Ammon's horn (tissue), 1 donor: Measurements from ENCODE around the gene NOL9.
"Not testable (repeated sequence)": the region's sequence is repeated elsewhere in the genome, so short reads cannot be mapped to it uniquely, and the experiment has no call there.

Source experiments
- DNase-seq: peaks from one replicate; pipeline ENCODE4 v3.0.0-alpha.2; 2016; ENCODE audit warnings: low spot score

The NOL9 gene

DNA sequence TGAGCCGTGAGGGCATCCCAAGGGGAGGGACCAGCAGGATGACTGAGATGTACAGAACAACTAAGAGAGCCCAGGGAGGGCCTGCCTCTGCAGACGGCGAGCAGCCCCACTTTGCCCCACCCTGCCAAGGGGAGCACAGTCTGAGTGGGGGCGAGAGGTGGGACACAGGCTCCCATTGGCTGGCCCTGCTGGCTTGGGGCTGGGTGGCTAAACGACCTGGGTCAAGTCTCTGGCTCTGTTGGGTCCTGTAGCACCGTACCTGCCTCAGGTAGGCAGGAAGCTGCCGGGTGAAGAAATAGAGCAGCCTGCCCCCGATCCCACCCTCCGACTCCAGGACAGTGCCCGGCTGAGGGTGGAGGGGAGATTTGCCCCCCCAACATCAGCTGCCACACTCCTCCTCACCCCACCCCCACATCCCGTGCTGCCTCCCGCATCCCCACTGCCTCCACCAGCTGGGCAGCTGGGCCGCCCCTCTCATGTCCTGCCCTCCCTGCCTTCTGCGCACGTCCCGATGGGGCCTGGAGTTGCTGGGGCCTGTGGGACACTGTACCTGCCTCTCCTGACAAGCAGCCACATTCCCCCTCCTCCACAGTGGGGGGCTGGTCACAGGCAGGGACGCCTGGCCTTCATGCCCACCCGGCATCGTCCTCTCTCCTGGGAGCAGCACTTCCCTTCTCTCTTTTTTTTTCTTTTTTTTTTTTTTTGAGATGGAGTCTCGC is 50.3 kb downstream of the NOL9 start:
- no peak for DNase-seq

DNA sequence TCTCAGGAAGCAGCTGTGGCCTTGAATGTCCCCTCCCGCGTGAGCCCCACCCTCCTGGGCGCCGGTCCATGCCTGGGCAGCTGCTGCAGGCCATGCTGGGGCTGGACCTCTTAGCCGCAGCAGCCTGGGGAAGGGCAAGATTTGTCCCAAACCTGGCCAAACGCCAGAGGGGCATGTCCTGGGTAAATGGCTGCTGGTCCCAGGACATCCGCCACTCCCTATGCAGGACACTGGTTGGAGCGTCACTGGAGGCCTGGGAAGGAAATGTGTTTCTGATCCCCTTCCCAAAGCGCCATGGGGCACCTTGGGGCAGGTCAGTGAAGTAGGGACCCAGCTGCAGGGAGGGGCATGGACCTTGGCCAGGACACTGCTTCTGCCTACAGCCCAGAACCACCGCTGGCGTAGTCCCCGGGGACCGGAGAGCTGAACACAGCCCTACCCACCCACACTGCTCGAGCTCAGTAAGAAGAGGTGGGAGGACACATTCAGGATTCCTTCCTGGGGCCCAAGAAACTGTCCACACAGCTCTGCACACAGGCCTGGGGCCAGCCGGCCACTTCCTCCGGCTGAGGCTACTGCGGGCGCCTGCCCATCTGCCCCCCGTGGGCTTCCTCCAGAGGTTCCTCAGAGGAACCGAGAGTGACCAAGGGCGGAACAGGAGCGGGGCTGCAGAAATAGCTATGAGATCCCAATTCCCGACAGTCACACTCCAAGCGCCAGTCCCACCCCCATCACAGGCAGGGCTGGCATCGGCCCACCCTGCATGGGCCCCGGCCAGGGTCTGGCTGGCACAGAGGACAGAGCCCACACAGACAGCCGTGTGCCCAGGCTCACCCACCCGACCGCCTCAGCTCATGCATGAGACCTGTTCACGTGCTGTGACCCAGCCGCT is 52.1 kb downstream of the NOL9 start:
- peak; percentile 64 for DNase-seq

- no peak for DNase-seq
Observed at GRCh38 chr1:6501279-6501813, 53.0 kb downstream of the NOL9 start.

DNA sequence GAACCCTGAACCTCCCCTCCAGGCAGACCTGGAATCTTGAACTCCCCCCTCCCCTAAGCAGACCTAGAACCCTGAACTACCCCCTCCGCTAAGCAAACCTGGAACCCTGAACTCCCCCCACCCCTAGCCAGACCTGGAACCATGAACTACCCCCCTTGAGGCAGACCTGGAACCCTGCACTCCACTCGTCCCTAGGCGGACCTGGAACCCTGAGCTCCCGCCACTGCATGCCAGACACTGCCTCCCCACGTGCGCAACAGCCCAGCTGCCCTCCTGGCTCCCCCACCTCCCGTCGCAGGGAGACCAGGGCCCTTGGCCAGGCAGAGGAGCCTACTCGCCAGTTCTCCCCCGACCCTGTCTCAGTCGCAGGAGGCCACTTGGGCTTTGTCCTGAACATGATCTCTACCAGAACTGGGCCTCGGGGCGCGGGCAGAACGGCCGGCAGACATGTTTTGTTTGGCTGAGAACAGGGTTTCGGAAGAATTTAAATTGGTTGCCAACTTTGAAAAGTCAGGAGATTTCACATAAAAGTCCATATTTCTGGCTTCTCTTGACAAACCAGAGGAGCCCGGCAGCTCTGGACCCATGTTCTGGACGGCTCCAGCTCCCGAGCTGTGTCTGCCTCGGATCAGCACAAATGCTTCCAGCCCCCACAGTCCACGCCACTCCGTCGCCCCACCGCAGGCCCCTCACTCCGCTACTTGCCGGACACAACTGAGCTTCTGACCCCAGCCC is 53.6 kb downstream of the NOL9 start:
- DNase-seq, result no peak

- no peak for DNase-seq
Observed at GRCh38 chr1:6499296-6499695, 55.0 kb downstream of the NOL9 start.

DNA sequence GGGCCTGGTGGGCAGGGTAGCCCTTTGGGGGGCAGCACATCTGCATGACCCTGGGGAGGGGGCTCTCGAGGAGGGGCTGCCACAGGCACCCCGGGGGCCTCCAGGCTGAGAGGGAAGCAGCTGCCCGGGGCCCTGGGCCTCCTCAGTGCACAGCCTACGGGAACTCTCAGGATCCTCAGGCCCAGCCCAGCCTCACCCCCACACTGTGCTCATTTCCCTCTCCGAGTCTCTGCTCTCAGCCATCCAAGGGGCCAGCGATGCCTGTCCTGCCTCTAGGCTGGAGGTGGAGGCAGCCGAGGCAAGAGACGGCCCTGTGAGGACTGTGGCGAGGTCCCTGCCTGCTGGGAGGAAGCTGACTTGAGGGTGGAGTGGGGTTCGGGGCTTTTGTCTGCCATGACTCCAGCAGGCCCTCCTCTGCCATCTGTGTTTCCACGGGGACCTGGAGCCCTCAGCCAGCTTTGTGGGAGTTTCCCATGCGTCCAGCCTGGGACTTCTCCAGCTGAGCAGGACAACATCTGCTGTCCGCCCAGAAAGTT is 55.7 kb downstream of the NOL9 start:
- no peak for DNase-seq

GRCh38 chr1:6497867-6498575 is 56.3 kb downstream of the NOL9 start:
- no peak for DNase-seq

DNA sequence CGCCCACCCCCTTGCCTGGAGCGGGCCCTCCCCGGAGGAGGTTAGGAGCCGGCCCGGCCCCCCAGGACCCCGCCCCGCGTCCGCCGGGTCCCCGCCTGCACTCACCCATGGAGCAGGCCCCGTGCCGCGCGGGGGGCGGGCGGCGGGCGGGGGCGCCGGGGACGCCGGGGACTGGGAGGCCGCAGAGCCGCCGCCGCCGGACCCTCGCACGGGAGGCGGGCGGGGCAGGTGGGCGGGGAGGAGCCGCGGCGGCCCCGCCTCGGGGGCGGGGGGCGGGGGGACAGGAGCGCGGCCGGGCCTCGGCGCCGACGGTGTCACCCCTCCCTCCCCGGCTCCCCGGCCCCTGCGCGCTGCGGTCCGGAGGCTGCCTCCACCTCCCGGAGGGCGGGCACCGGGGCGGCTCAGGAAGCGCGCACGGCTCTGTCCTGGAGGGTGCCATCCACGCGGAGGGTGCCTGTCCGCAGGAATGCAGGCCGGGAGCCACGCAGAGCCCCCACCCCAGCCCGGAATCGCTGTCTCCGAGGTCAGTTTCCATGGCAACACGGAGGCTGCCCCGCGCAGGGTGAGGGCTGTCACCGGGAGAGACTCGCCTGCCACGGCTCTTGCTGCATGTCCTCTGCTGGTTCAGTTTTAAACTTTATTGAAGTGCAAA is 57.0 kb downstream of the NOL9 start:
- DNase-seq, result peak; percentile 45

DNA sequence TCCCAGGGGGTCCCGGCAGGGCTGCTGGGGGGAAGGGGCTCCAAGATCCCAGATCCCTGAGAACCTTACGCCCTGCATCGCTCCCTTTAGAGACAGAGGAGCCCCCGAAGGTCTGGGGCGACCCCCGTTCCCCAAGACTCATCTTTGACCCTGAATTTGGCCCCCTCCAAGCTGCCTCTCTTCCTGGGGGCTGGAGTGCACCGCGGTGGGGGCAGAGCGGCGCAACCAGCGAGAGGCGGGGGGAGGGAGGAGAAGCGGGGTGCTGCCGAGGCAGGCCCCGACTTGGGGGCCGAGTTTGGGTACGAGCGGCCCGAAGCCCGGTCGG is 57.5 kb downstream of the NOL9 start:
- no peak for DNase-seq

DNA sequence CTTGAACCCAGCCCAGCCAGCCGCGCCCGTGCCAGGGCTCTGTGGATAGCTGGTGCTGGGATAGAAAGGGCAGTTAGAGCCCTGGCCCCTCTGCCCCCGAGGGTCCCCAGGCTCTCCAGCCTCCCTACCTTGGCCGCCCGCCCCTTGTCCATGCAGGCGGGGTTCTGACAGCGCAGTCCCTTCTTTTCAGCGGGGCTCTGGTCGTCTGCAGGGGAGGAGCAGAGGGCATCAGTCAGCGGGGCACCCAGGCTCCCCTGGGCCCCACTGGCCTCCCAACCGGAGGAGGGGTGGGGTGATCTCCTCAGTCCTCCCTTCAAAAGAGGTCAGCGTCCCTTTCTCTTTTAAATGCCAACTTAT is 58.0 kb downstream of the NOL9 start:
- no peak for DNase-seq

DNA sequence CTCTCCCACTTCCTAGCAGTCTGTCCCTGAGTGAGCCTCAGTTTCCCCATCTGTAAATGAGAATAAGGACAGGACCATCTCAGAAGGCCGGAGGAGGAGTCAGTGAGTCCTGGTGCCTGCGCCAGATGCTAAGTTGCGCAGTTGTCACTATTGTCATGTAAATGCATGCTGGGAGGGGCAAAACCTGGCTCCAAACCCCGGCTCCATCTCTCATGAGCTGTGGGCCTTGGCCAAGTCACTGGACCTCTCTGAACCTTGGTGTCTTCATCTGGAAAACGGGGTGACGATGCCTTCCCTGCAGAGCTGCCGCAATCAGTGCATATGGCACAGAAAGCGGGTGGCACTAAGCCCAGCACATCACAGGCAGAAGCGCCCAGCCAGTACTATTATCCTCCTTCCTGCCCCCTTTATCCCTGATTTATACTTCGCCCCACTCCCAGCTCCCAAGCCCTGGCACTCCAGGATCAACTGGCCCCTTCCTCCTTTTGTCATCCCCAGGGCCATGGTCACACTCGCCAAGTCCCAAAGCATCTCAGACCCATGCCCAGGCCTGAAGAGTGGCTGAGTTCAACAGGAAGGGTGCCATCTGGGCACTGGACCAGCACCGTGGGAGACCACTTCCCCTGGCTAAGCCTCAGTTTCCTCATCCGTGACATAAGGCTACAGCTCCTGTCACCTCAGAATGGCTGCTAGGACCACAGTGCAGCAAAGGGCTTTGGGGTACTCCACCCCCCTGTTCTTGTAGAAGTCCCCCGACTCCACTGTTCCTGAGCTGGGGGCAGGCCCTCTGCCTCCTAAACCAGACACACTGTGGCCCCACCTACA is 58.6 kb downstream of the NOL9 start:
- peak; percentile 52 for DNase-seq

- DNase-seq, result peak; percentile 64
Observed at GRCh38 chr1:6495041-6495441, 59.3 kb downstream of the NOL9 start.

DNA sequence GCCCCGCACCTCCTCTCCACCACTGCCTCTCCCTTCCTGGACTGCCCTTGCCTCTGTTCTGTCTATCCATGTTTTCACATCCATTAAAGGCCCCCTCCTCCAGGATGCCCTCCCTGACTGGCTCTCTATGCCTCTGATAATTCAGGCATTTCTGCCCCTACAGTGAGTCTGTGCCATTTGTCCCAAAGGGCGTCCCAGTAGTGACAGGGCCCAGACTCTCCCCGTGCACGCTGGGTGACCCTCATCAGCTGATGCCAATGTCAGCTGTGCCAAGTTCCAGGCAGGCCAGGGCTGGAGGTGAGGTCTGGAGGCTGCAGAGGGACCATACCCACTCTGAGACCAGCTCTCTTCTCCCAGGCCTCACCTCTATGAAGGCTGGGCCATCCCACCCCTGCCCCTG is 59.7 kb downstream of the NOL9 start:
- no peak for DNase-seq

GRCh38 chr1:6493834-6494223 is 60.5 kb downstream of the NOL9 start:
- not testable (repeated sequence) for DNase-seq

DNA sequence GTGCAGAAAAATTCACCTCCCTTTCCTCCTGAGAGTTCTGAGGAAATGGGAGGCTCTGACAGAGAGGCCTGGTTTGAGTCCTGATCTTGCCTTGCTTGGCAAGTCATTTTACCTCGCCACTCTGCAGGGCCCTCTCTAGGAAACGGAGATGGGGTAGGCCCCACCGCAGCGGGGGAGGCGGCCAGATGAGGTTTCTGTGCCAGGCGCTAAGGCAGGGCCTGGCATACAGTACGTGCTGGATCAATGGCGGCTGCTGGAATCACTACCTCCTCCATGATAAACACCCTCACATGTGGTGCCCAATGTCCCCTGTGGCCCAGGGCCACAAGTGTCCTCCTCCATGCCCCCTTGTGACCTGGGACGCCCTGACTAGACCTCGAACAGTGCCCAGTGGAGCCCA is 62.3 kb downstream of the NOL9 start:
- no peak for DNase-seq

DNA sequence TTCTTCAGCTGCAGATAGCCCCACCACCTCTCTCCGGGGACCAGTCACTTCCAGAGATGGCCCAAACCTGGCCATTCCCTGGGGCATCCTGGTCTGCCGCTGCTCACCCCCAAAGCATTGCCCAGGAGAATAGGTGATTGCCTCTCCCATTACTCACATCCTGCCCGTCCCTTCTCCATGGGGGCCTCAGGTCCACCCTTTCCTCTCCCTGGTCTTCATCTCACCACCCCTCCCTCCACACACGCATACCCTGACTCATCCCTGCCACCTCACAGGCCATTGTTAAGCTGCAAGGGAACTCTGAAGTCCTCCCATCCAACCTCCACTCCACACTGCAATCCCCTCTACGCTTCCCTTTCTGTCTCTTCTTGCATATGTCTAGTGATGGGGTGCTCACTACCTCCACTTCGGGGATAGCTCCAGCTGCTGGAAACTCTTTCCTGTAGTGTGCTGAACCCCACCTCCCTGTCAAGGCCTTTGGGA is 62.8 kb downstream of the NOL9 start, which contains the start of gene PLEKHG5:
Gene PLEKHG5, minus strand, starts transcription at position 188 of the 483 bp plus-strand sequence. CDS start 14,096 bp downstream, outside the sequence.
- no peak for DNase-seq

DNA sequence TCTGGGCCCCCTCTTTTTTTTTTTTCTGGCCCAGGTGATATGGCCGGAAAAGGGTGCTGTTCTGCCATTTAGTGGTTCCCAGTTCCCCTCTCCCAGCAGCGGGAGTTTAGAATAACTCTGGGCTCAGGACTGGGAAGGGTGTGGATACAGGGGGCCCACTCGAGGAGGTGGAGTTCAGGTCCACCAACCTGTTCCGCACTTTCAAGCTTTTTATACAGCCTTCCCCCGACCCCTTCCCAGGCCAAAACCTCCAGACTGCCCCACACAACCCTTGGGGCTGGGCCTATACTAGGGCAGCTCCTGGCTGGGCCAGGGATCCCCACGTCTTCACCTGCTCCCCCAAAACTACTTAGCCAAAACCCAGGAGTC is 63.2 kb downstream of the NOL9 start:
- no peak for DNase-seq

GRCh38 chr1:6490181-6491080 is 63.9 kb downstream of the NOL9 start:
- DNase-seq, result peak; percentile 42

- peak; percentile 61 for DNase-seq
Observed at GRCh38 chr1:6489799-6490180, 64.5 kb downstream of the NOL9 start.
